Upper lobe of left lung (tissue), 6 donors: ENCODE results near the gene SFXN5. TPM values are rescaled to one million over a fixed set of nuclear protein-coding genes. Genes with fewer than 3 reads are reported as not detected.

Source experiments
- ATAC-seq, 2 donors: fragments of 200-7000 bp; cut with Tn5 transposase; one replicate each; pipeline ENCODE4 v1.9.1; 2022; ENCODE audit warnings: mild to moderate bottlenecking in 2 of 2, moderate library complexity in 2 of 2; ENCODE audit not compliant: low FRiP score in 2 of 2
- DNase-seq, 2 donors: peaks; one replicate each; pipeline ENCODE4 v3.0.0-alpha.2; 2019 to 2020
- H3K27ac ChIP-seq, 4 donors: fragments of 200-600 bp; sonication (generic); one replicate each; pipeline ENCODE4 v1.5.1; 2016 to 2019
- H3K27me3 ChIP-seq, 4 donors: fragments of 200-600 bp; sonication (generic); one replicate each; pipeline ENCODE4 v1.5.1; 2017 to 2019
- H3K36me3 ChIP-seq, 4 donors: fragments of 200-600 bp; sonication (generic); one replicate each; pipeline ENCODE4 v1.5.1; 2016 to 2019
- H3K4me1 ChIP-seq, 4 donors: fragments of 200-600 bp; sonication (generic); one replicate each; pipeline ENCODE4 v1.5.1; 2018 to 2019
- H3K4me3 ChIP-seq, 4 donors: fragments of 200-600 bp; sonication (generic); one replicate each; pipeline ENCODE4 v1.5.1; 2017 to 2019; ENCODE audit warnings: mild to moderate bottlenecking in 2 of 4, moderate library complexity in 1 of 4
- H3K9me3 ChIP-seq, 4 donors: fragments of 200-600 bp; sonication (generic); one replicate each; pipeline ENCODE4 v1.5.1; 2018 to 2019
- EP300 ChIP-seq, 4 donors: sonication (generic); formaldehyde crosslinking; IDR thresholded peaks; one replicate each; pipeline ENCODE4 v1.5.1; 2017; ENCODE audit warnings: antibody characterized with exemption in 4 of 4, control low read depth in 2 of 4
- POLR2A ChIP-seq, 4 donors: fragments of 450-650 bp; IDR thresholded peaks; one replicate each; pipeline ENCODE4 v1.5.1; 2016 to 2017; ENCODE audit warnings: antibody characterized with exemption in 4 of 4, mild to moderate bottlenecking in 2 of 4
- POLR2AphosphoS5 ChIP-seq, 2 donors: sonication (generic); formaldehyde crosslinking; IDR thresholded peaks; one replicate each; pipeline ENCODE4 v1.5.1; 2017; ENCODE audit warnings: antibody characterized with exemption in 2 of 2
- WGBS, 2 donors: methylation state at CpG; one replicate each; pipeline ENCODE4 v1.1.5; 2017 to 2018; 5-methylcytosine and 5-hydroxymethylcytosine counted together
- total RNA-seq, 6 donors: library from RNA; depleted of rRNA in 4 of 6; stranded (reverse); fragments of >200 nt in 4 of 6; gene quantifications; one replicate each; pipeline versions ENCODE4 v1.1.0 to v1.2.1, GENCODE V29; 2016 to 2021
- TF ChIP-seq, protein P1 (sequence below), 6 experiments: fragments of 450-650 bp in 4 of 6; fragments of 200-600 bp in 2 of 6; sonication (generic) in 2 of 6; IDR thresholded peaks; one replicate each; pipeline ENCODE4 v1.5.1; 2016 to 2019; ENCODE audit warnings: antibody characterized with exemption in 6 of 6
- donor health status: DM: no; HTN: no; CAD: no; lungs with moderate emphysema.
- donor health status: DM: no; HTN: yes; CAD: no; lungs with severe emphysema.

Gene SFXN5
- total RNA-seq, 6 donors from 2014 or later = 10.8 to 44.0 (median 13.7) TPM

DNA sequence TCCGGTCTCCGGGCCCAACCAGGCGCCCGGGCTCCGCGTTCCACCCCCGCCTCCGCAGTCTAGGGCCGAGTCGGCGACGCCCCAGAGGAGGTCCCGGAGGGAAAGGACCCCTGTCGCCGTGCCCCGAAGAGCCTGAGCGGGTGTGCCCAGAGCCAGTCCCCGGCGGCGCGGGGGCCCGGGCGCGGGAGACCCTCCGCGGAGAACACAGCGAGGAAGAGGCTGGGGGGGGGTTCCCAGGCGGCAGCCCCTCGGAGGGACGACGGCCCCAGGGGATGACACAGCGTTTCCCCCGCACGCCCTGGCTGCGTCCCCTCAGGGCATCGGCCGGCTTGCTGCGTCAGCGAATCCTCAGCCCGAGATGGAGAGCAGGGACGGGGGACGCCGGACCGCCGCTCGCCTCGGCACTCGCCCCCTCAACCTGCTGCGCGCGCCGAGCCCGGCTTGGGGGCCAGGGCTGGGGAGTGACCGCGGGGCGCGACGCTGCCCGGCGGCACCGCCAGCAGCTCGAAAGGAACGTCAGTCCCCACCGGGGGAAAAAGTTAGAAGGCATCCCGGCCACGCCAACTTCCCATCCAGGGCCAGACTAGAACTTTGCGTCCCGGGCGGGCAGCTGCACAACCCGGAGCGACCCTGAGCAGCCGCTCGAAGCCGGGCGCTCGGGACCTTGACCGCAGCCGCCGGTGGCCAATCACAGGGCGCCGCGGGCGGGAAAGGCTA, 711 bp downstream of the SFXN5 start:
- Histone ChIP-seq H3K9me3 (no peaks in the 10 kb centered on the region), H3K27ac (peak overlapping the region; percentile 93 to 97 (median 94)), H3K36me3 (peaks cover 0 to 8% (median 5%) of the 10 kb centered on the region in 4 donors), H3K4me3 (peak overlapping the region; percentile 77 to 95 (median 84)), H3K27me3 (no peaks in the 10 kb centered on the region), H3K4me1 (peaks cover 21 to 31% (median 28%) of the 10 kb centered on the region in 4 donors)
- ATAC-seq (peak in 1 of 2 donors; percentile 50), DNase-seq (peak; percentile 55 to 92)
- 0% methylated on average over 13 to 24 of the region's 83 CpGs for WGBS, 2 donors
- peak in 1 of 2 donors; percentile 32 for TF ChIP-seq POLR2AphosphoS5 (IDR thresholded peaks at IDR 0.05)
- TF ChIP-seq EP300 (IDR thresholded peaks at IDR 0.05) = no peak
- TF ChIP-seq POLR2A (IDR thresholded peaks at IDR 0.05) = peak in 2 of 4 donors; percentile 65 to 70

- ATAC-seq (no peak), DNase-seq (no peak)
- H3K36me3 ChIP-seq = peaks cover 0 to under 1% (median under 1%) of the 10 kb centered on the region in 4 donors
- H3K27me3 ChIP-seq = no peaks in the 10 kb centered on the region
- peaks cover 21 to 31% (median 28%) of the 10 kb centered on the region in 4 donors for H3K4me1 ChIP-seq
- 21 to 24% methylated on average over 20 to 21 of the region's 29 CpGs for WGBS, 2 donors
- no peaks in the 10 kb centered on the region for H3K9me3 ChIP-seq
- H3K4me3 ChIP-seq = peak overlapping the region; percentile 77 to 95 (median 84)
- TF ChIP-seq POLR2AphosphoS5 (IDR thresholded peaks at IDR 0.05) (no peak), EP300 (IDR thresholded peaks at IDR 0.05) (no peak), POLR2A (IDR thresholded peaks at IDR 0.05) (no peak)
- TF ChIP-seq, protein P1, sequence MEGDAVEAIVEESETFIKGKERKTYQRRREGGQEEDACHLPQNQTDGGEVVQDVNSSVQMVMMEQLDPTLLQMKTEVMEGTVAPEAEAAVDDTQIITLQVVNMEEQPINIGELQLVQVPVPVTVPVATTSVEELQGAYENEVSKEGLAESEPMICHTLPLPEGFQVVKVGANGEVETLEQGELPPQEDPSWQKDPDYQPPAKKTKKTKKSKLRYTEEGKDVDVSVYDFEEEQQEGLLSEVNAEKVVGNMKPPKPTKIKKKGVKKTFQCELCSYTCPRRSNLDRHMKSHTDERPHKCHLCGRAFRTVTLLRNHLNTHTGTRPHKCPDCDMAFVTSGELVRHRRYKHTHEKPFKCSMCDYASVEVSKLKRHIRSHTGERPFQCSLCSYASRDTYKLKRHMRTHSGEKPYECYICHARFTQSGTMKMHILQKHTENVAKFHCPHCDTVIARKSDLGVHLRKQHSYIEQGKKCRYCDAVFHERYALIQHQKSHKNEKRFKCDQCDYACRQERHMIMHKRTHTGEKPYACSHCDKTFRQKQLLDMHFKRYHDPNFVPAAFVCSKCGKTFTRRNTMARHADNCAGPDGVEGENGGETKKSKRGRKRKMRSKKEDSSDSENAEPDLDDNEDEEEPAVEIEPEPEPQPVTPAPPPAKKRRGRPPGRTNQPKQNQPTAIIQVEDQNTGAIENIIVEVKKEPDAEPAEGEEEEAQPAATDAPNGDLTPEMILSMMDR (IDR thresholded peaks at IDR 0.05) = no peak
- H3K27ac ChIP-seq = peak overlapping the region; percentile 93 to 97 (median 94)
These were observed 1.5 kb downstream of the SFXN5 start for GRCh38 chr2:73069855-73070642.

GRCh38 chr2:73069041-73069854, 2.3 kb downstream of the SFXN5 start:
- Histone ChIP-seq H3K4me1 (peaks cover 21 to 31% (median 28%) of the 10 kb centered on the region in 4 donors), H3K36me3 (no peaks in the 10 kb centered on the region), H3K27me3 (no peaks in the 10 kb centered on the region), H3K27ac (no peak overlapping the region), H3K4me3 (peak overlapping the region in 2 of 4 donors; percentile 84), H3K9me3 (no peaks in the 10 kb centered on the region)
- WGBS, 2 donors = 73 to 74% methylated on average over 7 of the region's 7 CpGs
- DNase-seq (no peak), ATAC-seq (no peak)
- no peak for TF ChIP-seq POLR2A (IDR thresholded peaks at IDR 0.05)
- TF ChIP-seq EP300 (IDR thresholded peaks at IDR 0.05) = no peak
- TF ChIP-seq POLR2AphosphoS5 (IDR thresholded peaks at IDR 0.05) = no peak
- TF ChIP-seq, protein P1 (IDR thresholded peaks at IDR 0.05) = no peak

- TF ChIP-seq POLR2AphosphoS5 (IDR thresholded peaks at IDR 0.05) (no peak), EP300 (IDR thresholded peaks at IDR 0.05) (no peak), POLR2A (IDR thresholded peaks at IDR 0.05) (no peak)
- TF ChIP-seq, protein P1 (IDR thresholded peaks at IDR 0.05) = no peak
- H3K36me3 ChIP-seq = no peaks in the 10 kb centered on the region
- WGBS, 2 donors = 94 to 96% methylated on average over 2 of the region's 2 CpGs
- H3K27ac ChIP-seq = no peak overlapping the region
- H3K4me3 ChIP-seq = no peak overlapping the region
- H3K4me1 ChIP-seq = peaks cover 21 to 31% (median 28%) of the 10 kb centered on the region in 4 donors
- ATAC-seq = no peak
- H3K9me3 ChIP-seq = no peaks in the 10 kb centered on the region
- no peaks in the 10 kb centered on the region for H3K27me3 ChIP-seq
- DNase-seq = no peak
These were observed 3.4 kb downstream of the SFXN5 start for GRCh38 chr2:73068147-73068546.
